Measurements from ENCODE around the gene JUN. TPM values are rescaled to one million over a fixed set of nuclear protein-coding genes. Genes with fewer than 3 reads are reported as not detected.

Gene JUN
- total and polyA plus RNA-seq, 2 of the 13 experiments (the other 11 are each of a cell fraction or from before 2014, with no cell fraction given) = 18.2 to 22.3 TPM

GRCh38 chr1:58823481-58824010 lies 39.7 kb upstream of the JUN start:
- intact Hi-C loops (cut with micrococcal nuclease; ENCODE audit: unreplicated experiment) (no loop called here), in situ Hi-C loops (cut with HindIII; ENCODE audit: extremely low pct_ligation_motif_present, low pct_unique_long_range_greater_than_20kb) (no loop called here)
- no peak overlapping the region for H3K4me2 ChIP-seq (ENCODE audit: low read depth, low read length)
- CTCF ChIA-PET (ENCODE audit: low intra/inter-chr PET ratio, low total read pairs) = no interaction called here
- FAIRE-seq = no peak
- no peak overlapping the region for H3K27ac ChIP-seq (ENCODE audit: extremely low read length, insufficient read depth, low read length)
- no peak for ATAC-seq
- no peak for DNase-seq (ENCODE audit: low spot score)
- H3K9ac ChIP-seq (ENCODE audit: insufficient read depth, low read depth, low read length) = no peak overlapping the region
- H3K4me1 ChIP-seq (ENCODE audit: insufficient read depth, low read length) = peaks cover 12% of the 10 kb centered on the region
- BruUV-seq (replicated peaks) = no TSS peak
- peaks cover 0 to 1% of the 10 kb centered on the region in 2 experiments; a peak in 1 of 5 replicates for H3K27me3 ChIP-seq (ENCODE audit: control insufficient read depth in 1 of 2, insufficient read depth in 2 of 2, low read length in 2 of 2)
- no peaks in the 10 kb centered on the region for H4K20me1 ChIP-seq (ENCODE audit: insufficient read depth, low read length)
- H3K79me2 ChIP-seq (ENCODE audit: insufficient read depth, low read length) = no peaks in the 10 kb centered on the region
- 29% methylated on average over 4 of the region's 4 CpGs for WGBS (ENCODE audit: low lambda C conversion rate)
- H3K9me3 ChIP-seq (ENCODE audit: low read length) = peaks cover 17% of the 10 kb centered on the region
- no peaks in the 10 kb centered on the region for H3K36me3 ChIP-seq (replicated peaks in 1 of 2; ENCODE audit: control insufficient read depth in 1 of 2, insufficient read depth in 2 of 2, low read length in 2 of 2)
- no peak overlapping the region for H3K4me3 ChIP-seq (replicated peaks in 1 of 3; ENCODE audit: insufficient read depth in 1 of 3, low read depth in 2 of 3, low read length in 3 of 3)
- no peak overlapping the region for H2AFZ ChIP-seq (ENCODE audit: low read length)
- POLR2A ChIA-PET = no interaction called here
- TF ChIP-seq ZBTB4 (CRISPR knock-in tag; IDR thresholded peaks at IDR 0.05; ENCODE audit: borderline replicate concordance) = no peak
- no peak for TF ChIP-seq USF2 (IDR thresholded peaks at IDR 0.05; ENCODE audit: low read depth, low read length)
- no peak for TF ChIP-seq USF2 (CRISPR knock-in tag; IDR thresholded peaks at IDR 0.05; ENCODE audit: borderline replicate concordance)
- TF ChIP-seq ZNF557 (CRISPR knock-in tag; IDR thresholded peaks at IDR 0.05) = no peak
- no peak for TF ChIP-seq CREBL2 (CRISPR knock-in tag; IDR thresholded peaks at IDR 0.05; ENCODE audit: borderline replicate concordance)
- no peak for TF ChIP-seq MYC (CRISPR knock-in tag; IDR thresholded peaks at IDR 0.05; ENCODE audit: borderline replicate concordance)
- TF ChIP-seq FOXA1 (IDR thresholded peaks at IDR 0.05) = no peak
- TF ChIP-seq FOXA1 (CRISPR knock-in tag; IDR thresholded peaks at IDR 0.05) = no peak
- TF ChIP-seq FOXP4 (CRISPR knock-in tag; IDR thresholded peaks at IDR 0.05) = no peak
- TF ChIP-seq FUBP1 (CRISPR knock-in tag; IDR thresholded peaks at IDR 0.05; ENCODE audit: borderline replicate concordance) = no peak
- TF ChIP-seq TCF7L2 (IDR thresholded peaks at IDR 0.05; ENCODE audit: low read depth, low read length) = no peak
- TF ChIP-seq ZNF547 (CRISPR knock-in tag; IDR thresholded peaks at IDR 0.05) = no peak
- no peak for TF ChIP-seq GRHL1 (CRISPR knock-in tag; conservative IDR thresholded peaks at IDR 0.05)

Measured in HepG2 (cell line).